Measurements from ENCODE around the gene KCNAB2. TPM values are rescaled to one million over a fixed set of nuclear protein-coding genes. Genes with fewer than 3 reads are reported as not detected.
"Not testable (repeated sequence)": the region's sequence is repeated elsewhere in the genome, so short reads cannot be mapped to it uniquely, and the experiment has no call there.

Gene KCNAB2
- total RNA-seq, 1 experiment from 2014 or later: 11.0 TPM

- no peaks in the 10 kb centered on the region for H3K4me1 ChIP-seq
- H3K36me3 ChIP-seq (ENCODE audit: control insufficient read depth, insufficient read depth, low read length): no peaks in the 10 kb centered on the region
- Mint-ChIP-seq H3K27ac (ENCODE audit: unreplicated experiment) (no peak overlapping the region), H3K36me3 (ENCODE audit: insufficient read depth, unreplicated experiment) (peaks cover 13% of the 10 kb centered on the region), H3K4me3 (ENCODE audit: unreplicated experiment) (no peak overlapping the region), H3K9me3 (ENCODE audit: unreplicated experiment) (no peaks in the 10 kb centered on the region), H3K4me1 (ENCODE audit: low read depth, unreplicated experiment) (no peaks in the 10 kb centered on the region), H3K27me3 (ENCODE audit: insufficient read depth, unreplicated experiment) (no peaks in the 10 kb centered on the region)
- no peak overlapping the region for H3K4me3 ChIP-seq (ENCODE audit: low read depth, low read length)
- no peaks in the 10 kb centered on the region for H3K27me3 ChIP-seq (replicated peaks; ENCODE audit: control insufficient read depth, insufficient read depth, low read length)
- H3K9me3 ChIP-seq: no peaks in the 10 kb centered on the region
- TF ChIP-seq CTCF (IDR thresholded peaks at IDR 0.05; ENCODE audit: insufficient read depth in 1 of 2, low read depth in 1 of 2, low read length in 1 of 2, severe bottlenecking in 1 of 2, unreplicated experiment in 1 of 2): no peak
- no TSS peak for BruUV-seq (replicated peaks)
- CTCF ChIA-PET: interaction anchor here (1.3 kb wide), 1 partner anchor 24 kb away, joined by 3 read pairs; no protein-coding TSS in a partner anchor
- intact Hi-C loops (cut with micrococcal nuclease; ENCODE audit: unreplicated experiment): no loop called here
- POLR2A ChIA-PET: no interaction called here
- no peak for DNase-seq
Measured at GRCh38 chr1:6057170-6057845, 11.6 kb downstream of the KCNAB2 start.

GRCh38 chr1:6059866-6060265 is 14.2 kb downstream of the KCNAB2 start:
- Histone ChIP-seq H3K4me3 (ENCODE audit: low read depth, low read length) (no peak overlapping the region), H3K4me1 (no peaks in the 10 kb centered on the region), H3K27me3 (replicated peaks; ENCODE audit: control insufficient read depth, insufficient read depth, low read length) (no peaks in the 10 kb centered on the region), H3K9me3 (no peaks in the 10 kb centered on the region), H3K36me3 (ENCODE audit: control insufficient read depth, insufficient read depth, low read length) (no peaks in the 10 kb centered on the region)
- DNase-seq: no peak
- ChIA-PET POLR2A (no interaction called here), CTCF (no interaction called here)
- intact Hi-C loops (cut with micrococcal nuclease; ENCODE audit: unreplicated experiment): no loop called here
- BruUV-seq (replicated peaks): no TSS peak
- H3K4me1 Mint-ChIP-seq (ENCODE audit: low read depth, unreplicated experiment): no peaks in the 10 kb centered on the region
- H3K4me3 Mint-ChIP-seq (ENCODE audit: unreplicated experiment): no peak overlapping the region
- TF ChIP-seq CTCF (IDR thresholded peaks at IDR 0.05; ENCODE audit: insufficient read depth in 1 of 2, low read depth in 1 of 2, low read length in 1 of 2, severe bottlenecking in 1 of 2, unreplicated experiment in 1 of 2): no peak
- no peaks in the 10 kb centered on the region for H3K9me3 Mint-ChIP-seq (ENCODE audit: unreplicated experiment)
- peaks cover 13% of the 10 kb centered on the region for H3K36me3 Mint-ChIP-seq (ENCODE audit: insufficient read depth, unreplicated experiment)
- H3K27me3 Mint-ChIP-seq (ENCODE audit: insufficient read depth, unreplicated experiment): no peaks in the 10 kb centered on the region
- no peak overlapping the region for H3K27ac Mint-ChIP-seq (ENCODE audit: unreplicated experiment)

GRCh38 chr1:6062670-6063069 is 17.0 kb downstream of the KCNAB2 start:
- Mint-ChIP-seq H3K4me3 (ENCODE audit: unreplicated experiment) (no peak overlapping the region), H3K9me3 (ENCODE audit: unreplicated experiment) (no peaks in the 10 kb centered on the region), H3K4me1 (ENCODE audit: low read depth, unreplicated experiment) (no peaks in the 10 kb centered on the region), H3K27me3 (ENCODE audit: insufficient read depth, unreplicated experiment) (no peaks in the 10 kb centered on the region), H3K36me3 (ENCODE audit: insufficient read depth, unreplicated experiment) (peaks cover 5% of the 10 kb centered on the region), H3K27ac (ENCODE audit: unreplicated experiment) (no peak overlapping the region)
- no peak for TF ChIP-seq CTCF (IDR thresholded peaks at IDR 0.05; ENCODE audit: insufficient read depth in 1 of 2, low read depth in 1 of 2, low read length in 1 of 2, severe bottlenecking in 1 of 2, unreplicated experiment in 1 of 2)
- BruUV-seq (replicated peaks): no TSS peak
- intact Hi-C loops (cut with micrococcal nuclease; ENCODE audit: unreplicated experiment): no loop called here
- no peak for DNase-seq
- ChIA-PET POLR2A (no interaction called here), CTCF (no interaction called here)
- no peaks in the 10 kb centered on the region for H3K9me3 ChIP-seq
- no peaks in the 10 kb centered on the region for H3K36me3 ChIP-seq (ENCODE audit: control insufficient read depth, insufficient read depth, low read length)
- no peaks in the 10 kb centered on the region for H3K27me3 ChIP-seq (replicated peaks; ENCODE audit: control insufficient read depth, insufficient read depth, low read length)
- no peak overlapping the region for H3K4me3 ChIP-seq (ENCODE audit: low read depth, low read length)
- H3K4me1 ChIP-seq: no peaks in the 10 kb centered on the region

GRCh38 chr1:6063532-6064053 is 17.9 kb downstream of the KCNAB2 start:
- H3K36me3 Mint-ChIP-seq (ENCODE audit: insufficient read depth, unreplicated experiment); H3K4me3 ChIP-seq (ENCODE audit: low read depth, low read length); DNase-seq; H3K27me3 ChIP-seq (replicated peaks; ENCODE audit: control insufficient read depth, insufficient read depth, low read length); H3K4me1 Mint-ChIP-seq (ENCODE audit: low read depth, unreplicated experiment); CTCF ChIA-PET; H3K9me3 ChIP-seq; H3K4me1 ChIP-seq; H3K27ac Mint-ChIP-seq (ENCODE audit: unreplicated experiment); BruUV-seq (replicated peaks); H3K4me3 Mint-ChIP-seq (ENCODE audit: unreplicated experiment); H3K9me3 Mint-ChIP-seq (ENCODE audit: unreplicated experiment); H3K27me3 Mint-ChIP-seq (ENCODE audit: insufficient read depth, unreplicated experiment); H3K36me3 ChIP-seq (ENCODE audit: control insufficient read depth, insufficient read depth, low read length); intact Hi-C loops (cut with micrococcal nuclease; ENCODE audit: unreplicated experiment): not testable (repeated sequence)
- POLR2A ChIA-PET: interaction anchor here (0.7 kb wide), 1 partner anchor 971 kb away, joined by 4 read pairs; no protein-coding TSS in a partner anchor
